ENCODE measurements around the gene GPC2. TPM values are rescaled to one million over a fixed set of nuclear protein-coding genes. Genes with fewer than 3 reads are reported as not detected.

GPC2 gene
- total RNA-seq, 1 donor: 1.2 TPM

DNA sequence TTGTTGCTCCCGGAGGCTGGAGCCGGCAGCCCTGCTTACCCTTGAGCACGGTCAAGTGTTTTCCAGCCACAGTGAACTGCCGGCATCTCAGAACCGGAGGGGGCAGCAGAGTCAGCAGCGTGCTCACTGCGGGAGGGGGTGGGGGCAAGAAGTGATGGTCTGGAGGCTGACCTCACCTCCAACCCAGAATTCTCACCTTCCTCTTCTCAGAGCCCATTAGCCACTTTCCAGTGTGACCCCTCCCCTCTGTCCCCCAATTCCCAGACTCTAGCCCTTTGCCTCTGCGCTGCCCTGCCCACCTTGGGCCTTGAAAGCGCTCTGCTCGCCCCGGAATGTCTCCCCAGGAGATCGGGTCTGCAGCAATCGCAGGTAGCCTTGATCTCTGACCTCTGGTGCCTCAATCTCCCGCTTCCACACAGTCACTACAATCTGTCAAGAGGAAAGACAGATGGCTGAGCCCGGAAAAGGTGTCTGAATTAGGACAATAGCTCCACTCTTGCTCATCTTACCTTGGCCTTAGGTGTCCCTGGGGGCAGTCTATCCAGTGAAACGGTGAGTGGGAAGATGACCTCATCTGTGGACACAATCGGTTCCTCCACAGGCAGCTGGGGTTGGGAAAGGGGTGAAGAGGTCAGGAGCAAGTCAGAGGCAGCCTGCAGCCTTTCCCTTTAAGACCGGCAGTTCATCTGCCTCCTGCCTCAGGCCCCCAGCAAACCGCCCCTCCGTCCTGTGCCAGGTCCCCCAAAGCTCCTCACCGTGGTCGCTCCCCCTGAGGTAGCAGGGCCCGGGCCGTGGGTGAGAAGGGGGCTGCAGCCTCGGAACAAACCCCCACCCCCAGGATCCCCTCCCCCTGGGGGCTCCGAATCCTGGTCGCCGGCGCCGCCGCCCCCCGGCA is 19.6 kb downstream of the GPC2 start:
- peak overlapping the region; percentile 77 for H3K4me3 ChIP-seq (ENCODE audit: low read depth, low read length)
- DNase-seq (ENCODE audit: low read depth): peak; percentile 43
- TF ChIP-seq, protein P1, sequence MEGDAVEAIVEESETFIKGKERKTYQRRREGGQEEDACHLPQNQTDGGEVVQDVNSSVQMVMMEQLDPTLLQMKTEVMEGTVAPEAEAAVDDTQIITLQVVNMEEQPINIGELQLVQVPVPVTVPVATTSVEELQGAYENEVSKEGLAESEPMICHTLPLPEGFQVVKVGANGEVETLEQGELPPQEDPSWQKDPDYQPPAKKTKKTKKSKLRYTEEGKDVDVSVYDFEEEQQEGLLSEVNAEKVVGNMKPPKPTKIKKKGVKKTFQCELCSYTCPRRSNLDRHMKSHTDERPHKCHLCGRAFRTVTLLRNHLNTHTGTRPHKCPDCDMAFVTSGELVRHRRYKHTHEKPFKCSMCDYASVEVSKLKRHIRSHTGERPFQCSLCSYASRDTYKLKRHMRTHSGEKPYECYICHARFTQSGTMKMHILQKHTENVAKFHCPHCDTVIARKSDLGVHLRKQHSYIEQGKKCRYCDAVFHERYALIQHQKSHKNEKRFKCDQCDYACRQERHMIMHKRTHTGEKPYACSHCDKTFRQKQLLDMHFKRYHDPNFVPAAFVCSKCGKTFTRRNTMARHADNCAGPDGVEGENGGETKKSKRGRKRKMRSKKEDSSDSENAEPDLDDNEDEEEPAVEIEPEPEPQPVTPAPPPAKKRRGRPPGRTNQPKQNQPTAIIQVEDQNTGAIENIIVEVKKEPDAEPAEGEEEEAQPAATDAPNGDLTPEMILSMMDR (IDR thresholded peaks at IDR 0.05; ENCODE audit: insufficient read depth, low read length): peak; percentile 40

DNA sequence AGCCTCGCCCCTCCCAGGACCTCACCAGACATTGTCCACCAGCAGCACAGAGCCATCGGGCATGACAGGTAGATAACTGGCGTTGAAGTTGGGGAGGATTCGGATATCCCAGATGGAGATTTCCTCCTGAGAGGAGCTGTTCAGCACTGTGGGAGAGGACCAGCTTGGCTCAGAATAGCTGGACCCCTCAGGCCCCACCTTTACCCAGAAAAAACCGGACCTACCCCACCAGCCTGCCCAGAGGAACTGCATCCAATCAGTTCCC is 20.2 kb downstream of the GPC2 start:
- peak overlapping the region; percentile 77 for H3K4me3 ChIP-seq (ENCODE audit: low read depth, low read length)
- DNase-seq (ENCODE audit: low read depth): no peak
- TF ChIP-seq, protein P1 (IDR thresholded peaks at IDR 0.05; ENCODE audit: insufficient read depth, low read length): no peak

DNA sequence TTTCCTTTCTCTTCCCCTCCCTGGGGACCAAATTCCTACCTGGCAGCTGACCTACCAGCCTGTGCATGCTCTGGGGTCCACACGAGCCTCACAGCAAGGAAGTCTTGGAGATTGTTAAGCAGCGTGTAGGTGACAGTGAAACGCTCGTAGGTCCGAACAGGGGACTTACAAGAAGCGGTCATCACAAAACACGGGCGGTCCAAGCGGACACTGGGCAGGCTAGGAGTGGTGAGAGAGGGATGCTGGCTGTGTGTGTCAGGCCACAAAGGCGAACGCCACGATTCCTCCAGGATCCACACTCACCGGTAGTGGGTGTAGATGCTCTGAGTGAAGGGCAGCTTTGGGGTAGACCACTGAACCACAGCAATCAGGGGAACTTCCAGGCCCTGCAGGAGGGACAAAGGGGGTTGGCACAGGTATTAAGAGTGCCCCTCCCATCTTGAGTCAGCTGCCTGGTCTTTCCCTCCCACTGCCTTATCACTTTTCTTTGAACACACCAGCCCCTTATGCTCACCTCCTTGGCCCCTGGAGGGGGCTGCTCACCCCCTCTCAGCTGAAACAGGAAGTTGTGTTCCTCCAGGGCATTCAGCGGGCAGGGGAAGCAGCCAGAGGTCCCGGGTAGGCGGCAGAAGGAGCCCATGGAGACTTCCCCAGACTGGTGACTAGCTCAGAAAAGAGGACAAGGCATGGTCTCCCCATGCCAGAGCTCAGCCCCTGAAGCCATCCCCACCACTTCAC is 20.7 kb downstream of the GPC2 start:
- H3K4me3 ChIP-seq (ENCODE audit: low read depth, low read length): peak overlapping the region; percentile 77
- TF ChIP-seq, protein P1 (IDR thresholded peaks at IDR 0.05; ENCODE audit: insufficient read depth, low read length): no peak
- DNase-seq (ENCODE audit: low read depth): no peak

DNA sequence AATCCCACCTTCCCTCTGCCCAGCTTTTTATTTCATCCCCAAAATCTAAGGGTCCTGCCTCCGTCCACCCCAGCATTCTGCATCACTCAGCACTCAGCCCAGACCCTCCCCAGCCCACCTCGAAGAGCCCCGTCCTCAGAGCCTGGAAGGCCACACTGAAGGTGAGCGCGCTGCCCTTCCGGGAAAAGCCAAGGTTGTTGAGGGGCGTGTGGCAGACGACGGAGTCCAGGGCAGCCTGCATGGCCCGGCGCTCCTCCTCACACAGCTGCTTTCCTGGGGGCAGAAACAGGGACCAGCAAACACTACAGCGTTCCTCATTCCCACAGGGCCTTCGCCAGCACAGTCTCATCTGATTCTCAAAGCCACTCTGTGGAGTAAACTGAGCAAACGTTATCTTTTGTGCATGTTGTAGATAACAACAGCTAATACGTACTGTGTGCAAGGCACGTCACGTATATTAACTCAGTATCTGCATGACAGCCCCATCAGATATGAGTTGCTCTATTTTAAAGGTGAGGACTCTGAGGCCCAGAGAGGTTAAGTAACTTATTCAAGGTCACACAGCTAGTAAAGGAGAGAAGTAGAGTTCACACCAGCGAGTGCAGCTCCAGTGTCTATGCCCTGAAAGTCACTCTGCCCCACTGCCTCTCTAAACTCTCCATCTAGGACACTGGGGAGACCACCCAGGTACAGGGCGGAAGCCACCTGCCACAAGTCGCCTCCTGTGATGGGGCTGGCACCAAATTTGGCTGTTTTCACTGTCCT is 21.4 kb downstream of the GPC2 start:
- no peak overlapping the region for H3K4me3 ChIP-seq (ENCODE audit: low read depth, low read length)
- DNase-seq (ENCODE audit: low read depth): no peak
- TF ChIP-seq, protein P1 (IDR thresholded peaks at IDR 0.05; ENCODE audit: insufficient read depth, low read length): no peak

DNA sequence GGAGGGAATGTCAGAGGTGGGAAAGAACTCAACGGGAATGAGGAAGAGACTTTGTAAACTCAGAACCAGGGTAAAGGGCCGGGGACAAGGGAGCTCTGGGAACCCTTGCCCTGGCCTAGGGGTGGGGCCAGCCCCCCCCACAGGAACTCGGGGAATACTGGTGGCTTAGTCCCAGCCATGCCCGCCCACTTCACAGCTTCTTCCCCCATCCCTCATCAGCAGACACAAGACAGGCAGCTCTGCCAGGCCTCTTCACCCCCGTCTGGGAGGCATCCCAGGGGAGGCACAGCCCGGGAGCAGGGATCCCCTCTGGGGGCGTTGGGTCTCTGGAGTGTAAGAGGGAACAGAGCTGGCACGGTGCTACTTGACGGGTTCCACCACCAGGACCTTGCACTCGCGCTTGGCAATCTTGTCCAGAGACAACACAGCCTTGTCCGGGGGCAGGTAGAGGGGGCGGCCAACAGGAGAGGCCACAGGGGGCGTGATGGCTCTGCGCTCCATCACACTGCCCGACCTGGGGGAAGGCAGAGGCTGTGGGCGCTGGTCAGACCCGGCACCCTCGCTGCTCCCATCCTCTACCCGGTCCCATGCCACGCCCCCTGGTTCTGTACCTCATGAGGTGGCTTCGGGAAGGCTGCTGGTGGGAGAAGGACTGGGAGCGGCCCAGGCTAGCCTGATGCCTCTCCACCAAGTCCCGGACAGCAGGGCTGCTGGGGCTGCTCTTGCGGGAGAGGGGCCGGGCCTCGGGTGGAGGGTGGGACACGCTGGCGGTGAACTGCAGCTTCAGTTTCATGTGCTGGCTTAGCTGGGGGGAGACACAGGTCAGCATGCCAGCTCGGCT is 22.3 kb downstream of the GPC2 start:
- no peak overlapping the region for H3K4me3 ChIP-seq (ENCODE audit: low read depth, low read length)
- TF ChIP-seq, protein P1 (IDR thresholded peaks at IDR 0.05; ENCODE audit: insufficient read depth, low read length): no peak
- no peak for DNase-seq (ENCODE audit: low read depth)
